Measurements from ENCODE around the gene ZNF200.

Gene ZNF200

GRCh38 chr16:3175157-3176093, 59.5 kb downstream of the ZNF200 start:
- DNase-seq (ENCODE audit: low read depth) = peak; percentile 83

- no peak for DNase-seq (ENCODE audit: low read depth)
These were observed 60.3 kb downstream of the ZNF200 start for GRCh38 chr16:3174618-3175148.

GRCh38 chr16:3173892-3174617, 60.9 kb downstream of the ZNF200 start:
- peak; percentile 41 for DNase-seq (ENCODE audit: low read depth)
